ENCODE data around the gene MAML3.

MAML3 gene

GRCh38 chr4:139921429-139922184 lies 232.4 kb downstream of the MAML3 start:
- no peak for DNase-seq (ENCODE audit: low read depth)

DNA sequence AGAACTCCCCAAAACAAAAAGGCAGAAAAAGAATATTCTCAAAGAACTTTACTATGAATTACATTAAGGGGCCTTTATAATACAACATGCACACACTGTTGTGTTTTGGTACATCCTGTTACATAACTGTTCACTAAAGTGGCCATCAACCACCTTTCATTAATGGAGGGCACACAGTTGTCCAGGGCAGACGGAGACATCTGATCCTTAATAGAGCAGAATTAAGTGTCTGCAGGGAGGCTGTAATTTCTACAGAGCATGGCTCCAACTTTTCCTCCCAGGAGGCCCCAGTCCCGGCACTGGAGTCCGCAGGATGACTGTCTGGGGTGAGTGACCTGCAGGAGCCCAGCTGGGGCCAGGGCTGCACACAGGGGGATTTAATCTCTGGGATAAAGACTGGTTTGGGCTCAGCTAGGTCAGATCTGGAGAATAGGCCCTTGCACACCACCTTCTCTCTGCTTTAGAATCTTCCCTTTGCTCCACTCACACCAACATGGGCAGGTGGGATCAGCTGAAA lies 233.4 kb downstream of the MAML3 start:
- DNase-seq (ENCODE audit: low read depth): no peak

DNA sequence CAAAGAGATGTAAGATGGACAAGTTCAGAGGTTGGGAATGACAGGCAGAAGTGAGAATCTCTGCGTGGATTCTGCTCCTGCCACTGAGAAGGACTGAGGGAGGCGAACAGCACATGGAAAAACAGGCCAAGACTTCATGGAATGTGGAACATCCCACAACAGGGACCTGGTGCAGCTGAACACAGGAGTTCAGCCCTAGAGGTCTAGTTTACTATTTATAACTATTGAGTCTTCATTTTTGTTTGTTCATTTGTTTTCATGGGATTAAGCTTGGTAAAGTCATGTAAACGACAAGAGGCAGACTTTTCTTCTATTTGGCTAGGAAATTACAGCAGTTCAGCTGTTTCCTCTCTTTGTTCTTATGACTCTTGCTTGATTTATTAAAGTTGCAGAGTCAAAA lies 234.5 kb downstream of the MAML3 start:
- no peak for DNase-seq (ENCODE audit: low read depth)

GRCh38 chr4:139919004-139919403 lies 235.0 kb downstream of the MAML3 start:
- no peak for DNase-seq (ENCODE audit: low read depth)

GRCh38 chr4:139918591-139918990 lies 235.4 kb downstream of the MAML3 start:
- DNase-seq (ENCODE audit: low read depth): no peak

- no peak for DNase-seq (ENCODE audit: low read depth)
Measured at GRCh38 chr4:139917896-139918295, 236.1 kb downstream of the MAML3 start.

GRCh38 chr4:139916041-139916440 lies 237.9 kb downstream of the MAML3 start:
- no peak for DNase-seq (ENCODE audit: low read depth)

DNA sequence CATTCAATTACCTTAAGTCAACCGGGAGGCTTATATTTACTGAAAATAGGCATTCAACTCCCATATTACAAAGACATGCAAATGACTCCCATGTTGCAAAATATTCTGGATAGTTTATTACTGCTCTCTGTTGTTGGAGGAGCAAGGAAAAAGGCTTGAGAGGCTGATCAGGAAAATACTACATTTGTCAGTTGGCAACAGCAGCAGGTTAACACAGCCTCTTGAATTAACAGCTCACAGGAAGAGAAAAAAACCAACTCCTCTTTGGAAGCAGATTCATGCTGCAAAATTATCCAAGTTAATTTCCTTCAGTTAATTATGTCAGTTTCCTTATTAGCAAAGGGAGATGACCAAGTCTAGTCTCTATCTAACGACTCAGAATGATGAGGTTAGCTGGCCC lies 238.9 kb downstream of the MAML3 start:
- no peak for DNase-seq (ENCODE audit: low read depth)

DNA sequence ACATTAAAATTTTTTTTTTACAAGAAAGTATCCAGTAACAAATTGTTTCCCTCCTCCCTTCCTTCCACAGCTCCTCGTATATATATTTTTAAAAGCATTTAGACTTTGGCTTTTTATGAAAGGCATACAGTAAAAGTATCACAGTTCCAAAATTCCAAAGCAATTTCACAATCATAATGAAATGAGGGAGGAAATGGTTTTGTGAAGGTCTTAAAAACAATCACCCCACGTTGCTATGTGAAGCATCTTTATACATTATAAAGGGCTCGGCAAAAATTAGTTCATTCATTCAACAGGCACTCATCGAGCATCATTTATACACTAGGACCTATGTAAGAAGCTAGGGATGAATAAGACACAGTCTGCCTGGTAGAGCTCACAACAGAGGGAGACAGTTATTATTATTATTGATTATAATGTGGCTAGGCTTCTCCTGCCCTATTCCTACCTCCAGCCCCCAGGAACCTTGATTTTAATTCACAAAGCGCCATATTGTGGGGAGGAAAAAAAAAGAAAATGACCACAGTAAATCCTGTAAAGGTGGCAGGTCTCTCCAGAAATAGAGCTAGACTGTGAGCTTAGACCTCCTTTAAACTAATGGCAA lies 239.9 kb downstream of the MAML3 start:
- no peak for DNase-seq (ENCODE audit: low read depth)

DNA sequence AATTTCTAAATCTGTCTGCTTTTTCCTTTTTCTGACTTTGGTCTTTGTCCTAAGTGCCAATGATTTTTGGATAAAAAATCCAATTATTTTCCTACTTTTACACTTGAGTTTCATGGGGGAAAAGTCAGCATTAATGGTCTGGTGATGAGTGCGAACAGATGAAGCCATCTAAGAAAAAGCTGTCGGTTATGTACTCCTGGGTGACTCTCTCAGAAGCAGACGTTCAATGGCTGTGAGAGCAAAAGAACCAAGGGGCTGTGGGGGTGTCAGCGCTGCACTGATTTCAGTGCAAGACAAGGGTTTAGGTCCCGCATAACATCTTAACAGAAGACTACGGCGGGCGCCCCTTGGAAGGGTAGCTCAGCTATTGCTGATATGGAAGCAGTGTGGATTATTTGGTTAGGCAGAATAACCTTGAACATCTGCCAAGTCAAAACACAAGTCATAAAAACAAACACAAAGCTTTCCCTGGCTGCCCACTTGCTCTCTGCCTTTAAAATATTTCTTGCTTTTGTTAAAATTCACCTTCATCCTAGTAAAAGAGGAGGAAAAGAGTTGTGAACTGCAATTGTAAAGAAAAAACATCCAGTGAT lies 240.5 kb downstream of the MAML3 start:
- no peak for DNase-seq (ENCODE audit: low read depth)

DNA sequence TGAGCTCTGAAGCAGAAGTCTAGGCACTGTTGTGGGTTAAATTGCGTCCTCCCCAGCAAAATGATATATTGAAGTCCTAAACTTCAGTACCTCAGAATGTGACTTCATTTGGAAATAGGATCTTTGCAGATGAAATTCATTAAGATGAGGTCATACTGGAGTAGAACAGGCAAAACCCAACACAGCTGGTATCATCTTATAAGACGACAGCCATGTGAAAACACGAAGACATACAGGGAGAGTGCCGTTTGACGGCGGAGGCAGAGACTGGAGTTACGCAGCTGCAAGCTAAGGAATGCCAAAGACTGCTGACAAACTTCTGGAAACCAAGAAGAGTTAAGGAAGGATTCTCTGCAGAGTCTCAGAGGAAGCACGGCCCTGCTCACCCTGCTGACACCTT lies 241.5 kb downstream of the MAML3 start:
- DNase-seq (ENCODE audit: low read depth): no peak

- DNase-seq (ENCODE audit: low read depth): no peak
Measured at GRCh38 chr4:139910106-139910505, 243.9 kb downstream of the MAML3 start.

DNA sequence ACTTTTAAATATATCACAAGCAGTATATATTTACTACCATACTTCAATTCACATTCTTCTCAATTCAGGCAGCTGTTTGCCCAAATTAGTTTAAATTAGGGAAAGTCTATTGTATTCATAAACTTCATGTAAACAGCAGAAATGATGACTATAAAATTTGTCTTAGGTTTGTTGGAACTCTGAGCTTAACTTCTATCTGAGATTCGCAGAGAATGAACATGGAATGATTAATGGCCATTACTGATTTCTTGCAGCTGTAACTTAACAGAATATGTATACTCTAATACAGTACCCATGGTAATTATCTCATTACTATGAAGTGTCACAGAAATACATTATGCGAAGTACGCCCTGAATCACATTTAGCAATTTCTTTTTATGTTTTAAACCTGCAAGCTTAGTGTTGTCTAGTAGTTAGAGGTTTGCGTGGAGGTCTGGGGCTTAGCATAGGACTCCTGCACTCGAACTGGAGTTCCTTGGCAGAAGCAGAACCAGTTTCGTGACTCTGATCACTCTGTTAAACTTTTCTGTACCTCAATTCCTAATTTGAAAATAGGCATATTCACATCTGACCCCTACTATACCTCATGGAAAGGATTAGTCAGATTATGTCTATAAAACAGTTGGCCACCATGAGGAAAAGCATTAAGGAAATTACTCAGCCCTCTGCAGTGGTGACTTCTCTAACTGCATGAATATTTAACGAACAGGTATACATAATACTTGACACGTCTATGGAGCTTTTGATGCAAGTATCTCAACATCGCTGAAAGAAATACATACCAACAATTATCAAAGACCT lies 245.1 kb downstream of the MAML3 start:
- no peak for DNase-seq (ENCODE audit: low read depth)

DNA sequence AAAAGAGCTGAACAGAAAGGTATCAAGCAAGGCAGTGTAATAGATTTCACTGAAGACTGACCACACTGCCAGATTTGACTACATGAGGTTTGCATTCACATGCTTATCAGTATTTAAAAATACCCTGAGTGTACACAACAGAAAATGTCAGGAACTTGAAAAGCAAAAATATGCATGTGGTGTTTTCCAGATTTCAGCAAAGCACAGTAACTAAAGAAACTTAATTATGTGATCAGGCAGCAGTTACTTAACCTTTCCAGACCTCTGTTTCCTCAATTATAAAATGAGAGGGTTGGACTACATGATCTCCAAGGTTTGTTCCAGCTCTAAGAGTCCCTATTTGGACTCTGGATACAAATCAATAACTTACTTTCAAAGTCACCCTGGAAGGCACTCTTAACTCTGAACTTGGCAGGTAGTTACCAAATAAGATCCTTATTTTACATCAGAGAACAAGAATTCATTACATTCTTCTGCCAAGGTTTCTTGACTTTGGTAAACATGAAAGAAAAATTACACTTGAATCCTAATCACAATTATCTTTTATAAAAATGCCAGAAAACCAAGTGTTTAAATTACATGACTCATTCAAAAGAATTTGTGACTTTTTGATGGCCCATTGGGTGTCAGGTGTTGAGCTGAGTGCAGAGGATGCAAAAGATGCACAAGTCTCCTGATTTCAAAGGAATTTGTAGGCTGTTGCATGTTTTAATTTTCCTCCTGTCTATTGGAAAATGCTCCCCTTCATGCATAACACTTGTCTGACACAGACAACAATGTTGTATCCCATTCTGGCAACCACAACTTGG lies 246.8 kb downstream of the MAML3 start:
- DNase-seq (ENCODE audit: low read depth): no peak

- DNase-seq (ENCODE audit: low read depth): no peak
Measured at GRCh38 chr4:139905489-139905888, 248.5 kb downstream of the MAML3 start.

DNA sequence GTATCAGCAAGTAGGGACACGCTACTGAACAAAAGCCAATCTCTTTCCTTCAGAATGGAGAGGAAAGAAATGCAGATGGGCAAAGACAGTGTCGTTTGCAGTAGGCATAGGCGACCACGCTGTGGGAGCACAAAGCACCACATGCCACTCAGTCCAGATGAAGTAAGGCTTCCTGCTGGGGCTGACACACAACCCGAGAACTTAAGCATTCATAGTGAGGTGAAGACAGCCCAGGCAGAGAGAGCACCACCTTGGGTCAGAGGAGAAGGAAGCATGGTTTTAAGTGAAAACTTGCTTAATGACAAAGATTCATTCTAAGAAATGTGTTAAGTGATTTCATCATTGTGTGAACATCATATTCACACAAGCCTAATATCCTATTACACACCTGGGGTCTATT lies 249.6 kb downstream of the MAML3 start:
- DNase-seq (ENCODE audit: low read depth): no peak

- DNase-seq (ENCODE audit: low read depth): no peak
Measured at GRCh38 chr4:139903845-139904244, 250.1 kb downstream of the MAML3 start.

DNA sequence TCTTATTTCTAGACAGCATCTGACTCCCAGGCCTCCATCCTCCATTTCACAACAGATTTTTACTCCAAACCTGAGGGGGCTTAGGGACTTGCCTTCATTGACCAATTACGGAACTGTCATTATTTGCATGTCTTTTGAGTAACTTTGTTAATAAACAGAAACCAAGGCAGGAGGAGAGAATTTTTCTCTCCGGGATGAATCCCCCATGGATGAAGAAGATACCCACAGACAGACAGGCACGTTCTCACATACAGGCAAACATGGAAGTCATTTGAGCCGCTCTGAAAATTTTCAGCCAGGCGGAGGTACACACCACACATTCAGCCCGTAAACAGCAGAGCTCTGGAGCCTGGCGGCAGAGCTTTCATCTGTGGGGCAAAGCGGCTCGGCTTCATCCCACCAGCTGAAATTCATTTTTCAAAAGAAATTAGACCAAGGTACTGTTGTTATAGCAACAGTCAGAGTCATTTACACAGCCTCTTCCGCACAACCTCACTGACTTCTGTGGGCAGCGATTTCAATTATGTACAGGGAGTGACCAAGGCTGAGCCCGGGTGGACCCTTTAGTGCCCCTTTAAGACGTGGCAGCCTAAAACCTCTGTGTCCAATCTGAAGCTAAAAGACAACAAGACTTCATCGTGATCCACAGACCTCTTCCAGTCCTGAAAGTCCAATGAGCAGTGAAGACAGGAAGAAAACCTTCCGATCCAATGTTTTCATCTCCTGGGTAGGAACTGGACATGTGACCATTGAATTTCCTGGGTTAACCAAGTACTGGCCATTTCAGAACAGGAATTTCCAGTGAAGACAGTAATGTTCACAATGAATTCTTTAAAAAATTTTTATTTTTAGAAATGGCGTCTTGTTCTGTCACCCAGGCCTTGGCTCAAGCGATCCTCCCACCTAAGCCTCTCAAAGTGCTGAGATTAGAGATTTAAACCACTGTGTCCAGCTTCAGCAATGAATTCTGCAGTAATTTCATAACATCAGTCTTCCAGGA lies 251.4 kb downstream of the MAML3 start:
- no peak for DNase-seq (ENCODE audit: low read depth)

DNA sequence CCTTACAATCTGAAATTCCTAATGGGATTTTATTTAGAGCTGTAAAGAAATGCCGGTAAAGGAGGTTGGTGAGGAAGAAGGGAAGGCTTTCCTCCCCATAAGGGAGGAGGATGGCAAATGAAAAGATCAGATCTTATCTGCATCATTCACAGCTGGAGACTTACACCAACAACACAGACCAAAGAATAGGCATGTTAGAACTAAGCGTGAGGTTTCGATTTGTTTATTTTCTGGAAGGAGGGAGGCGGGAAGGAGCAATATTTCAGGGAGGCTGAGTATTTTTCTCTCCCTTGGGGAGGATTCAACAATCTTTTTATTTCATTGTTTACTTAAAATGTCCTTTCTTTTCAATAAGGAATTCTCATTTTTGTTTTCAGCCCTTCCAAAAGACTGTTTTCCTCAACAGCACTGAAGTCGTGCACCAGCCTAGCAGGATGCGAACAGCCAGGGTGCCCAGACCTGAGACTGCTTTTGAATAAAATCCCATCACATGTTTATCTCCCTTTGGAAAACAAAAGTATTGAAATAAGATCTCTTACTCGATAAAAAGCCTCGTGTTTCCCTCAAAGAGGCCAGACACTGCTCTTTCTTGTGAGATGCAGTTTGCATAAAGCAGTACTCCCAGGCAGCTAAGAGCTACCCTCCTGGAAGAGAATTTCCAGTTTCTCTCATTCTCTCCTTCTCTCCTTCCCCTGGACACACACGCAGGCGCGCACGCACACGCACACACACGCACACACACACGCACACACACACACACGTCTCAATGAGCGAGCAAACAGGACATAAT lies 252.3 kb downstream of the MAML3 start:
- no peak for DNase-seq (ENCODE audit: low read depth)

DNA sequence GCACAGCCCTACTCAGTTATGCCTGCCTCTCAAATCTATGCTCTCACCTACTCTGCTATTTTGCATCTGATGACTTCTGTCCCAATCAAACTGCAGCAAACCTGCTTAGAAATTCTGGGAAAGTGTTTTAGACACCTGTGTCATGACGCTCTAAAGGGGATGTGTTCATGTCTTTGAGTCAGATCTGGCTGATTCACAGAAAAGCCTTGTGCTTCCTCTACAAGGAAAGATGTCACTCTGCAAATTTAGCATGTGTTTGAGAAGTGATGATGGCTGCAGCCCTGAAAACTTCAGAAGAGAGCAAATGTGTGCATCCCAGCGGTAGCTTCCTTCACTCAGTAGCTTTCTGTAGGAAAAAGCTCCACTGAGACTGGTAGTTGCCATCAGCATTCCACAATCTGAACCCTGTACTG lies 253.0 kb downstream of the MAML3 start:
- DNase-seq (ENCODE audit: low read depth): no peak
